ENCODE measurements around the gene EXOSC10. TPM values are rescaled to one million over a fixed set of nuclear protein-coding genes. Genes with fewer than 3 reads are reported as not detected.

Gene EXOSC10
- total RNA-seq = 62.6 TPM

DNA sequence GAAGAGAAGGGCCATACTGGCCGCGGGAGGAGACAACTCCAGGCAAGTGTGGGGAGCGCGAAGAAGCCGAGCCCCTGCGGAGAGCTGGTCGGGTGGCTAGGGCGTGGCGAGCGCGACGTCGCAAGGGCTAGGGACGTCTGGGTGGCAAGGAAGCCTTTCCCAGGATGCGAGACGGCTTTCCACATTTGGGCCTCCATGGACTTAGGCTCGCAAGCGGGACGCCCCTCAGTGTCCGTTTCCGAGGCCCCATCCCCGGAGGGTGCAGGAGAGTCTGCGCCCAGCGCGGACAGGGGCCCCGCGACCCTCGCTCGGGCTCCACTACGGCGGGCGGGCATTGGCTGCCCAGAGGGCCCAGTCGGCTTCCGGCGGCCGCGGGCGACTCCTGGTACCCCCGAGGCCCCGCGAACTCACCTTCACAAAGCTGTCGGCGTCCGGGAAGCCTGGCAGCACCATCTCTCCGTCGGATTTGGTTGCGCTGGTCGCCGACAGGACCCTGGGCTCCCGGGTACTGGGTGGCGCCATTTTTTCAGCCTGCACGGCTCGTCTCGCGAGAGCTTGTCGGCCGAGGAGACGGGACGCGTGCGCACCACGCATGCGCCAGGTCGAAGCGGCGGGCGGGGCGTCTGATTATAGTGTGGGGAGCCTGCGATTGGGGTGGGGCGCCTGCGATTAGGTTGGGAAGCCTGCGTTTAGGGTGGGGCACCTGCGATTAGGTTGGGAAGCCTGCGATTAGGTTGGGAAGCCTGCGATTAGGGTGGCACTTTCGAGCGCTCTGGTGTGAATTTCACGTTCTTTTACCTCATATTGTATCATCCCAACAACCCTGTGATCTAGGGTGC lies at the start of gene EXOSC10:
TSS of gene EXOSC10 (minus strand) at position 560 of the 839 bp plus-strand sequence. CDS start at position 522, 38 bp downstream.
- H3K9me3 ChIP-seq = no peaks in the 10 kb centered on the region
- intact Hi-C loops (cut with DNase I) = no loop called here
- H3K27me3 ChIP-seq = no peaks in the 10 kb centered on the region
- H3K27ac ChIP-seq = peak within 1 kb of the TSS; percentile 90
- peak within 1 kb of the TSS; percentile 77 to 100 for H3K4me3 ChIP-seq
- DNase-seq (ENCODE audit: extremely low spot score in 2 of 2) = no peak
- H3K4me1 ChIP-seq = peaks cover 23% of the 10 kb centered on the region
- TF ChIP-seq, protein P1, sequence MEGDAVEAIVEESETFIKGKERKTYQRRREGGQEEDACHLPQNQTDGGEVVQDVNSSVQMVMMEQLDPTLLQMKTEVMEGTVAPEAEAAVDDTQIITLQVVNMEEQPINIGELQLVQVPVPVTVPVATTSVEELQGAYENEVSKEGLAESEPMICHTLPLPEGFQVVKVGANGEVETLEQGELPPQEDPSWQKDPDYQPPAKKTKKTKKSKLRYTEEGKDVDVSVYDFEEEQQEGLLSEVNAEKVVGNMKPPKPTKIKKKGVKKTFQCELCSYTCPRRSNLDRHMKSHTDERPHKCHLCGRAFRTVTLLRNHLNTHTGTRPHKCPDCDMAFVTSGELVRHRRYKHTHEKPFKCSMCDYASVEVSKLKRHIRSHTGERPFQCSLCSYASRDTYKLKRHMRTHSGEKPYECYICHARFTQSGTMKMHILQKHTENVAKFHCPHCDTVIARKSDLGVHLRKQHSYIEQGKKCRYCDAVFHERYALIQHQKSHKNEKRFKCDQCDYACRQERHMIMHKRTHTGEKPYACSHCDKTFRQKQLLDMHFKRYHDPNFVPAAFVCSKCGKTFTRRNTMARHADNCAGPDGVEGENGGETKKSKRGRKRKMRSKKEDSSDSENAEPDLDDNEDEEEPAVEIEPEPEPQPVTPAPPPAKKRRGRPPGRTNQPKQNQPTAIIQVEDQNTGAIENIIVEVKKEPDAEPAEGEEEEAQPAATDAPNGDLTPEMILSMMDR (IDR thresholded peaks at IDR 0.05) = no peak
- peak in 1 of 2 donors; percentile 39 for TF ChIP-seq POLR2A (IDR thresholded peaks at IDR 0.05)
- TF ChIP-seq POLR2AphosphoS5 (IDR thresholded peaks at IDR 0.05; ENCODE audit: insufficient read depth in 1 of 2, low read depth in 1 of 2) = peak; percentile 82 to 86
- peaks cover 0 to 29% of the 10 kb centered on the region in 2 donors for H3K36me3 ChIP-seq

DNA sequence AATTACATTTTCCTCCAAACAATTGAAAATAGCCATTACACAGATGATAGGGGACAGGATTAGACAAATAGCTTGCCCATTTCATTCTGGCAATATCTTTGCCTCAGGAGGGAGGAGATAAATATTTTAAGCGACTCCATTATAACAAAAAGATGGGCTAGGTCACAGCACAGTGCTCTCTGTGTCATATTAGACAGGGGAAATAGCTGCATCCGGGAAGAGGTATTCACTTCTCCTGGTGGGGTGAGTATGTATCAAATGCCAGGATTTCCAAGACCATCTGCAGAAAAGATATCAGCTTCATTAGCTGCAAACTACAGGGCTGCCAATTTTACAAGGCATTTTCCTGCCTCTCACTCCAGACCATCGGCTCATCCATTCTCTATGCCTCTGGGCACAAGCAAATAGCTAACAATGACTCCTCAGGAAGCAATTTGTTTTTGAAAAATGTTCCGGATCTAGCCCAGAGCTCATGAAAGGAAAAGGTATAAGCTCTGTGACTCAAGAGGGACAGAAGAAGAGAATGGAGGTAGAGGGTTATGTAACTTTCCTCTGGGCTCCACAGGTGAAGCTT lies 47.6 kb upstream of the EXOSC10 start:
- TF ChIP-seq, protein P1 (IDR thresholded peaks at IDR 0.05) = no peak
- no peaks in the 10 kb centered on the region for H3K9me3 ChIP-seq
- H3K36me3 ChIP-seq = peaks cover 0 to 28% of the 10 kb centered on the region in 2 donors
- no peaks in the 10 kb centered on the region for H3K27me3 ChIP-seq
- H3K27ac ChIP-seq = no peak overlapping the region
- no peak overlapping the region for H3K4me3 ChIP-seq
- H3K4me1 ChIP-seq = no peaks in the 10 kb centered on the region
- DNase-seq (ENCODE audit: extremely low spot score in 2 of 2) = no peak
- intact Hi-C loops (cut with DNase I) = no loop called here

DNA sequence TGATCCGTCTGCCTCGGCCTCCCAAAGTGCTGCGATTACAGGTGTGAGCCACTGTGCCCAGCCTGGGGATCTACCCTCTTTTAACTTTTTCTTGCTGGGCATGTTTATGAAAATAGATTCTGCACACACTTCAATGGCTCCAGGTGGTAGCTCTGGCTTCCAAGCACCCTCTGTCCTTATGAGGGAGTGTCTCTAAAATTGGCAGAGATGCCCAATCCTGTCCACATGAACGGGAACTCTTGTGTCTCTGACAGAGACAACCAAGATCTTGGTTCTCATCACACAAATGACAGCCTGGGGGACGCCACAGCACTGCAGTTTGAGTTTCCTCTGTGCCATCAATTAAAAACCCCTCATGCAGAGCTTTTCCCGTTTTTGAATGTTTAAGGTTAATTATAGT lies 46.1 kb upstream of the EXOSC10 start:
- Histone ChIP-seq H3K27ac (no peak overlapping the region), H3K36me3 (peaks cover 0 to 28% of the 10 kb centered on the region in 2 donors), H3K4me1 (no peaks in the 10 kb centered on the region), H3K27me3 (no peaks in the 10 kb centered on the region), H3K9me3 (no peaks in the 10 kb centered on the region), H3K4me3 (no peak overlapping the region)
- no peak for TF ChIP-seq POLR2AphosphoS5 (IDR thresholded peaks at IDR 0.05; ENCODE audit: insufficient read depth in 1 of 2, low read depth in 1 of 2)
- TF ChIP-seq, protein P1 (IDR thresholded peaks at IDR 0.05) = no peak
- no peak for TF ChIP-seq POLR2A (IDR thresholded peaks at IDR 0.05)
- intact Hi-C loops (cut with DNase I) = no loop called here
- DNase-seq (ENCODE audit: extremely low spot score in 2 of 2) = no peak

DNA sequence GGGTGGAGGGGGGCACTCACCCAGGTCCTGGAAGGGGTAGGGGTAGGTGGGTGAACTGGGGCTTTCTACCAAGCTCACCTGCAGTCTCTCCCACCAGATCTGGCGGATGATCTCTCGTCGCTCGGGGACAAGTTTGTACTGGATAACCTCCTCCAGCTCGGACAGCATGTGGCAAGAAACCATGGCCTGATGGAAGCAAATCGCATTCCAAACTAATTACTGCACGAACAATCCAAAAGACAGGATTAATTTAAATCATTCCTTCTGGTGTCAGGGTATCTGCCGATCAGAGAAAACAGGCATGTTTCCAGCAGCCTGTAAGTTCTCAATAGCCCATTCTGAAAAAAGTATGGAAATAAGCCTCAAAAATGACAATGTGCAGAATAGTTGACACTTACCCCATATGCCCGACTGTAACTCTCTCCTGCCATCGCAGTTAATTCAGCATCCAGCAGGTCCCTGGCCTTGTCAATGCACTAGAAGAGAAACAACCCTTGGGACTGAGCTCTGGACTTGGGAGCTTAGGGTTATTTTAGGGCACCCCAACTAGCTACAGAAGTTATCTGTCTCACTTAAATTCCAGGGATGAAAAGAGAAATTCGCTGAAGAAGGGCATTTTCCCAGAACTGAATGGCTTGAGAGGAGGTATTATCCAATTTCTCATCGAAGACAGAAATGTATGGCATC lies 45.0 kb upstream of the EXOSC10 start:
- peaks cover 2% of the 10 kb centered on the region for H3K4me1 ChIP-seq
- H3K4me3 ChIP-seq = no peak overlapping the region
- TF ChIP-seq POLR2AphosphoS5 (IDR thresholded peaks at IDR 0.05; ENCODE audit: insufficient read depth in 1 of 2, low read depth in 1 of 2) = no peak
- no peak for TF ChIP-seq POLR2A (IDR thresholded peaks at IDR 0.05)
- TF ChIP-seq, protein P1 (IDR thresholded peaks at IDR 0.05) = no peak
- H3K9me3 ChIP-seq = no peaks in the 10 kb centered on the region
- intact Hi-C loops (cut with DNase I) = no loop called here
- H3K27me3 ChIP-seq = no peaks in the 10 kb centered on the region
- peaks cover 0 to 28% of the 10 kb centered on the region in 2 donors for H3K36me3 ChIP-seq
- no peak for DNase-seq (ENCODE audit: extremely low spot score in 2 of 2)
- H3K27ac ChIP-seq = no peak overlapping the region
